Astrocyte of the cerebellum (primary cell): ENCODE data around the gene MAGEH1.
"Not testable (repeated sequence)": the region's sequence is repeated elsewhere in the genome, so short reads cannot be mapped to it uniquely, and the experiment has no call there.

ENCODE experiments used
- DNase-seq: peaks from one replicate; pipeline ENCODE4 v3.0.0-alpha.2; 2011; ENCODE audit warnings: low read depth
- H3K4me3 ChIP-seq: 2 replicates; pipeline ENCODE4 v1.5.1; 2011; ENCODE audit warnings: mild to moderate bottlenecking, low read depth, low read length, moderate library complexity
- in situ Hi-C: cut with HindIII; loops from 2 replicates; pipeline ENCODE4 v1.10.0; 2017; ENCODE audit warnings: low sequenced_read_pairs
- TF ChIP-seq, protein P1 (sequence below): IDR thresholded peaks from 2 replicates; pipeline ENCODE4 v1.5.1; 2012; ENCODE audit warnings: low read length, low read depth, moderate library complexity, mild to moderate bottlenecking; ENCODE audit errors: missing control alignments

Gene MAGEH1

DNA sequence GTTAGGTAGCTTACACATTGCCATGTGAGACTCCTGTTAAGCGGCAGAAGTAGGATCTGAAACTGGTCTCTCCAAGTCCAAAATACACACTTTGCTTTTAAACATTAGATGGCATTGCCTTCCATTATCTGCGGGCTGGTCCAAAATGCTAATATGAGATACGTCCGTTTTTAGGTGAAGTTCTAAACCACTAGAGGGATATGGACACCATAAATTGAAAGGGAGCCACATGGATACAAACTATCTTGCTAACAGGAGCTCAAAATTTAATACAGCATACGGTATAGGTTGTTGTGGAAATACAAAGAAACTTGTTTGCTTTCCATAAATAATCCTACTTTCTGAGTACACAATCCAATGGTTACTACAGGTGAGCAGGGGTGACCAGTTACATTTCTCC is 13.9 kb downstream of the MAGEH1 start:
- H3K4me3 ChIP-seq, DNase-seq, in situ Hi-C loops: not testable (repeated sequence)

DNA sequence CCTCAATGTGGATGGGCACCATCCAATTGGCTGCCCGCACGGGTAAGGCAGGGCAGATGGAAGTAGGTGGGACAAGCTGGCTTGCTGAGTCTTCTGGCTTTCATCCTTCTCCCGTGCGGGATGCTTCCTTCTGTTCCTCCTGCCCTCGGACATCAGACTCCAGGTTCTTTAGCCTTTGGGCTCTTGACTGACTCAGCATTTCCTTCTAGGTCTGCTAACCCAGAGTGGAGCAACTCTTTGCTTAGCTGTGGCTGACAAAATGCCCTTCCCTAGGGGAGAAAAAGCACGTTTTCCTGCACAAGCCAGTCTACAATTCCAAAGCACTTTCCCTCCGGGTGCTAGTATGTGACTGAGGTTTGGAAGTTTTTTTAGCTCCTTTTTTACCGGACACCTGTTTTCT is 28.0 kb downstream of the MAGEH1 start:
- DNase-seq: not testable (repeated sequence)

DNA sequence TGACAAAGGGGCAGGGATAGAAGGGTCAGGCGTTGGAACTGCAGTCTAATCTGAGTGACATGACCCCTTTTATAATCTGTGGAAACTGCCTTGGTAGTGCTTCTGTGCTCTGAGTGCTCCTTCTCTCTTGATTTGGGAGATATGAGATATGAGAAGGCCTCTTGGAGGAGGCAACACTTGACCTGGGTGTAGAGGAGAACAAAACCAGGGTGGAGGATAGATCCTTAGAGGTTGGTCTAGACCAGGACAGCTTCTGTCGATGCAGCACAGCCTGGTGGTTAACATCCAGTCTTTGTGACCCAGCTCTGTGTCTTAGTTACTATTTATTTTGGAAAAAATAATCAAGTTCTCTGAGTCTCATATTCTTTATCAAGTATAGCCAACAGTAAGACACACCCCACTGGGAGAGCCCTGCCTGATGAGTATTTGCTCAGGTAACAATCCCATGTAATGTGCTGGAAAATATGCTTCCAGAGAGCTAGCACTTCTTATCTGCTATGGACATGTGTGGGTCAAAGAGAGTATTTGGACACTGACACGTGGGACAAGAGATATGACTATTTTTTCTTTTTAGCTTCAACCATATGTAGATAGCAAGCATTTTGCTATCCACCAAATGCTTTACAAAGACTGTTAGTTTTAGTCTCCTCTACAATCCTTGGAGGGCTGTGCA is 28.6 kb downstream of the MAGEH1 start:
- TF ChIP-seq, protein P1, sequence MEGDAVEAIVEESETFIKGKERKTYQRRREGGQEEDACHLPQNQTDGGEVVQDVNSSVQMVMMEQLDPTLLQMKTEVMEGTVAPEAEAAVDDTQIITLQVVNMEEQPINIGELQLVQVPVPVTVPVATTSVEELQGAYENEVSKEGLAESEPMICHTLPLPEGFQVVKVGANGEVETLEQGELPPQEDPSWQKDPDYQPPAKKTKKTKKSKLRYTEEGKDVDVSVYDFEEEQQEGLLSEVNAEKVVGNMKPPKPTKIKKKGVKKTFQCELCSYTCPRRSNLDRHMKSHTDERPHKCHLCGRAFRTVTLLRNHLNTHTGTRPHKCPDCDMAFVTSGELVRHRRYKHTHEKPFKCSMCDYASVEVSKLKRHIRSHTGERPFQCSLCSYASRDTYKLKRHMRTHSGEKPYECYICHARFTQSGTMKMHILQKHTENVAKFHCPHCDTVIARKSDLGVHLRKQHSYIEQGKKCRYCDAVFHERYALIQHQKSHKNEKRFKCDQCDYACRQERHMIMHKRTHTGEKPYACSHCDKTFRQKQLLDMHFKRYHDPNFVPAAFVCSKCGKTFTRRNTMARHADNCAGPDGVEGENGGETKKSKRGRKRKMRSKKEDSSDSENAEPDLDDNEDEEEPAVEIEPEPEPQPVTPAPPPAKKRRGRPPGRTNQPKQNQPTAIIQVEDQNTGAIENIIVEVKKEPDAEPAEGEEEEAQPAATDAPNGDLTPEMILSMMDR: no peak

More for the DNA sequence above, 28.0 kb downstream of the MAGEH1 start:
- in situ Hi-C loops, H3K4me3 ChIP-seq: not testable (repeated sequence)

DNA sequence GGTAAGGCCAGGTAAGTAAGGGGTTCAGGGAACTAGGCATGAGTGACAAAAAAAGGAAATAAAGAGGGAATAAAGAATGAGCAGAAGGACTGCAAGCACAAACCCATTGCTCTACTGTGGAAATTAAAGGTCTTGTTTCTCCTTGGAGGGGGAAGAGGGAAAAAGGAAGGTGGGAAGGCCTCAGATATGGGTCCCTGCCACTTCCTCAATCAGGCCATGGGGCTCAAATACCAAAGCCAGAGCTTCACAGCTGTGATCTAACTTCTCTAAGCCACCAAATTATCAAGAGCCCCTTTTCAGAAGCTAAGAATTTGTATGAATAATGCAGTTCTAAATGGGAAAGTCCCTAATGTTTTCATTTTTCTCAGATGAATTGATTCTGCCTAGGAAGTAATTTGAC is 33.0 kb downstream of the MAGEH1 start:
- TF ChIP-seq, protein P1: no peak
- H3K4me3 ChIP-seq: no peak overlapping the region
- DNase-seq: no peak
- in situ Hi-C loops: no loop called here

More for the DNA sequence above, 28.6 kb downstream of the MAGEH1 start:
- no peak for DNase-seq
- H3K4me3 ChIP-seq: no peak overlapping the region
- in situ Hi-C loops: no loop called here

DNA sequence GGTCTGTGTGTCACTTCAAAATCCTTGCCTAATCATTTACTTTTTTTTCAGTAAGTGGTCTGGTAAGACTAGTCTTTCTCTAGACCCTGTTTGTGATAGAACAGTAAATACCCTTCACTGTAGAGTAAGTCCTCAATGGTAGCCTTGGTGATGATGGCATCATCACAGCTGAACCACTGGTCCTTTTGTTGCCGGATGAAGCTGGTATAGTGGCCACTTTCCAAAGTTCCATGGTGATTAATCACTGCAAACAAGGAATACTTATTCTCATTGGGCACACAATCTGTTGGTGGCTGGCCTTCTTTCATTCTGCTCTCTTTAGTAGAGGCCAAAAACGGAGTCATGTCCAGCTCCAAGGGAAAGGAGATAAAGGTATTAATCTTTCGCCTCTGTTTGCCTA is 34.8 kb downstream of the MAGEH1 start:
- in situ Hi-C loops: no loop called here
- no peak for DNase-seq
- TF ChIP-seq, protein P1: no peak
- no peak overlapping the region for H3K4me3 ChIP-seq

DNA sequence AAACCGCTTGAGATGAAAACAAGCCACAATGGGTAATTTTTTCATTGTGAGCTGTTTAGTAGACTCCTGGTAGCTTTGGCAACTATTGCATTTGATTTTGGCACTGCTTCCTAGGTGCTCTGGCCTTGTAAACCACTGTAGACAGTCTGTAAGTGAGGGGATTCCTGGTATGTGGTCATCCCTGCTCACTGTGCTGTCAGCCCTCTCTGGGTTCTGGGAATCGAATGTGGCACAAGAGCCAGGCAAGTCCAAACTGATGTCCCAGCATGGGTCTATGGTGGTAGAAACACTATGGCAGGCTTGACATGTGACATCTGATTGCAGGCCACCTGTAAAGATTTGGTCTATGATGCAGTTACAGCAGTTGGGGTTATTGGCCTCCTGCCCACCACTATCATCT is 35.2 kb downstream of the MAGEH1 start:
- in situ Hi-C loops: no loop called here
- TF ChIP-seq, protein P1: no peak
- no peak overlapping the region for H3K4me3 ChIP-seq
- DNase-seq: no peak

DNA sequence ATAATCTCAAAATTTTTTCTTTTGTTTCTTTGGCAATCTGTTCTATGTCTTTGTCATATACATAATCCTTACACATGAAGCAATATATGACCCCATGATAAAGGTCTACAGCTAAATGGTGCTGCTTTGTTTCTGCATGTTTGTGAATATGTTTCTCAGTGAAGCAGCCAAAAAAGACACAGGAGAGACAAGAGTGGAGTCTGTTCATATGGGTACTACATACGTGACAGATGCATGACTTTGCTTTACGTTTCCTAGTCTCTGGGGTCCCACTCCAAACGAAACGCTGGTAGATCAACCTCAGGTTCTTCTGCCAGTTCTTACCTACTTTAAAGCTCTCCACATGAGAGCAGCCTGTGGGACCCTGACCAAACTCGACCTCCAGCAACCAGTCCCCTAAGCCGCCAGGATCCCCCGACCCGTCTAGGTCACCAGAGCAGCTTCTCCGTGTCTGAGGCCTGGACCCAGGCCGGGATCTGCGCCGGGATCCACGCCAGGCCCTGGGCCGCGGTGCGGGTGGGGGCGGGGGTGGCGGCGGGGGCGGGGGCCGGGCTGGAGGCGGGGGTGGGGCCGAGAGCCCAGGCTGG is 36.2 kb downstream of the MAGEH1 start:
- peak overlapping the region; percentile 56 for H3K4me3 ChIP-seq
- DNase-seq: no peak
- TF ChIP-seq, protein P1: no peak
- in situ Hi-C loops: no loop called here
